Measurements from ENCODE around the gene NMUR1.

The NMUR1 gene

GRCh38 chr2:231525248-231526163, 4.7 kb downstream of the NMUR1 start:
- Histone ChIP-seq H3K4me2 (ENCODE audit: low read depth, low read length) (no peak overlapping the region), H3K9me3 (replicated peaks; ENCODE audit: insufficient read depth, low read length) (no peaks in the 10 kb centered on the region), H2AFZ (ENCODE audit: low read length) (no peak overlapping the region), H3F3A (ENCODE audit: insufficient read depth, low read length) (no peaks in the 10 kb centered on the region), H3K9ac (ENCODE audit: low read length) (no peak overlapping the region), H3K9me2 (replicated peaks; ENCODE audit: insufficient read depth, low read length) (no peaks in the 10 kb centered on the region), H3K79me2 (ENCODE audit: low read length) (no peaks in the 10 kb centered on the region), H3K4me1 (ENCODE audit: low read length) (no peaks in the 10 kb centered on the region), H3K27me3 (replicated peaks; ENCODE audit: insufficient read depth, low read length) (peaks cover 13% of the 10 kb centered on the region), H4K20me1 (ENCODE audit: insufficient read depth, low read length) (no peaks in the 10 kb centered on the region), H3K27ac (ENCODE audit: low read length) (no peak overlapping the region), H3K4me3 (ENCODE audit: low read length) (no peak overlapping the region), H3K36me3 (replicated peaks; ENCODE audit: insufficient read depth, low read length) (no peaks in the 10 kb centered on the region)
- no peak for TF ChIP-seq CTCF (IDR thresholded peaks at IDR 0.05; ENCODE audit: low read length)
- TF ChIP-seq EZH2 (optimal IDR thresholded peaks at IDR 0.05; ENCODE audit: low read depth, low read length): no peak
- TF ChIP-seq EZH2phosphoT487 (IDR thresholded peaks at IDR 0.05; ENCODE audit: low read length): no peak
- DNase-seq: no peak

- H3K27ac ChIP-seq (ENCODE audit: low read length): no peak overlapping the region
- H3K9me2 ChIP-seq (replicated peaks; ENCODE audit: insufficient read depth, low read length): no peaks in the 10 kb centered on the region
- no peaks in the 10 kb centered on the region for H3F3A ChIP-seq (ENCODE audit: insufficient read depth, low read length)
- no peak overlapping the region for H3K9ac ChIP-seq (ENCODE audit: low read length)
- no peak overlapping the region for H3K4me3 ChIP-seq (ENCODE audit: low read length)
- no peaks in the 10 kb centered on the region for H4K20me1 ChIP-seq (ENCODE audit: insufficient read depth, low read length)
- no peaks in the 10 kb centered on the region for H3K79me2 ChIP-seq (ENCODE audit: low read length)
- H3K36me3 ChIP-seq (replicated peaks; ENCODE audit: insufficient read depth, low read length): no peaks in the 10 kb centered on the region
- no peaks in the 10 kb centered on the region for H3K4me1 ChIP-seq (ENCODE audit: low read length)
- H3K27me3 ChIP-seq (replicated peaks; ENCODE audit: insufficient read depth, low read length): peaks cover 7% of the 10 kb centered on the region
- TF ChIP-seq CTCF (IDR thresholded peaks at IDR 0.05; ENCODE audit: low read length) (no peak), EZH2phosphoT487 (IDR thresholded peaks at IDR 0.05; ENCODE audit: low read length) (no peak), EZH2 (optimal IDR thresholded peaks at IDR 0.05; ENCODE audit: low read depth, low read length) (no peak)
- no peaks in the 10 kb centered on the region for H3K9me3 ChIP-seq (replicated peaks; ENCODE audit: insufficient read depth, low read length)
- DNase-seq: no peak
- H2AFZ ChIP-seq (ENCODE audit: low read length): no peak overlapping the region
- no peak overlapping the region for H3K4me2 ChIP-seq (ENCODE audit: low read depth, low read length)
Observed at GRCh38 chr2:231524477-231525247, 5.6 kb downstream of the NMUR1 start.

- Histone ChIP-seq H3K4me3 (ENCODE audit: low read length) (no peak overlapping the region), H3K36me3 (replicated peaks; ENCODE audit: insufficient read depth, low read length) (no peaks in the 10 kb centered on the region), H4K20me1 (ENCODE audit: insufficient read depth, low read length) (no peaks in the 10 kb centered on the region), H3K9ac (ENCODE audit: low read length) (no peak overlapping the region), H2AFZ (ENCODE audit: low read length) (no peak overlapping the region), H3K79me2 (ENCODE audit: low read length) (no peaks in the 10 kb centered on the region), H3K9me3 (replicated peaks; ENCODE audit: insufficient read depth, low read length) (no peaks in the 10 kb centered on the region), H3K9me2 (replicated peaks; ENCODE audit: insufficient read depth, low read length) (no peaks in the 10 kb centered on the region), H3K4me1 (ENCODE audit: low read length) (no peaks in the 10 kb centered on the region), H3F3A (ENCODE audit: insufficient read depth, low read length) (no peaks in the 10 kb centered on the region), H3K27me3 (replicated peaks; ENCODE audit: insufficient read depth, low read length) (no peaks in the 10 kb centered on the region; the same call in 1 of the 2 replicates), H3K4me2 (ENCODE audit: low read depth, low read length) (no peak overlapping the region), H3K27ac (ENCODE audit: low read length) (no peak overlapping the region)
- TF ChIP-seq CTCF (IDR thresholded peaks at IDR 0.05; ENCODE audit: low read length) (no peak), EZH2phosphoT487 (IDR thresholded peaks at IDR 0.05; ENCODE audit: low read length) (no peak), EZH2 (optimal IDR thresholded peaks at IDR 0.05; ENCODE audit: low read depth, low read length) (no peak)
- DNase-seq: no peak
Observed at GRCh38 chr2:231523451-231524285, 6.6 kb downstream of the NMUR1 start.
